Activated T-helper 1 cell treated with anti-CD3 and anti-CD28 coated beads, Interleukin-12 subunit alpha, Interleukin-12 subunit beta, Interleukin-2, Interleukin-4 antibody, amounts not matched to agents 30 ng/mL and 10 ng/mL and 1 ng/mL, durations not matched to agents 14 hours and 24 hours and 36 hours (primary cell): ENCODE results near the gene JAZF1. TPM values are rescaled to one million over a fixed set of nuclear protein-coding genes. Genes with fewer than 3 reads are reported as not detected.
"Not testable (repeated sequence)": the region's sequence is repeated elsewhere in the genome, so short reads cannot be mapped to it uniquely, and the experiment has no call there.

ENCODE experiments used
- DNase-seq: peaks from one replicate; pipeline ENCODE4 v3.0.0; 2021; ENCODE audit warnings: low spot score
- H3K27ac Mint-ChIP-seq: one replicate; pipeline ENCODE4 v1.8.0; 2021; ENCODE audit warnings: mild to moderate bottlenecking, mixed read lengths
- H3K27me3 Mint-ChIP-seq: one replicate; pipeline ENCODE4 v1.8.0; 2022; ENCODE audit warnings: mild to moderate bottlenecking, moderate library complexity, mixed read lengths; ENCODE audit not compliant: insufficient read depth
- H3K36me3 Mint-ChIP-seq: one replicate; pipeline ENCODE4 v1.8.0; 2021; ENCODE audit warnings: low read depth, mixed read lengths
- H3K4me1 Mint-ChIP-seq: one replicate; pipeline ENCODE4 v1.8.0; 2021; ENCODE audit warnings: low read depth, mixed read lengths
- H3K4me3 Mint-ChIP-seq: one replicate; pipeline ENCODE4 v1.8.0; 2021; ENCODE audit warnings: mild to moderate bottlenecking, moderate library complexity, mixed read lengths
- H3K9me3 Mint-ChIP-seq: one replicate; pipeline ENCODE4 v1.8.0; 2021; ENCODE audit warnings: mixed read lengths
- intact Hi-C: fragments of 100-400 bp; cut with micrococcal nuclease; formaldehyde crosslinking; loops from one replicate; pipeline ENCODE4 v1.15.1; 2024
- total RNA-seq: library from RNA; stranded (reverse); gene quantifications from 2 replicates; pipeline ENCODE4 v1.2.3, GENCODE V29; 2022

The JAZF1 gene
- total RNA-seq, 1 donor from 2014 or later: 9.8 TPM

DNA sequence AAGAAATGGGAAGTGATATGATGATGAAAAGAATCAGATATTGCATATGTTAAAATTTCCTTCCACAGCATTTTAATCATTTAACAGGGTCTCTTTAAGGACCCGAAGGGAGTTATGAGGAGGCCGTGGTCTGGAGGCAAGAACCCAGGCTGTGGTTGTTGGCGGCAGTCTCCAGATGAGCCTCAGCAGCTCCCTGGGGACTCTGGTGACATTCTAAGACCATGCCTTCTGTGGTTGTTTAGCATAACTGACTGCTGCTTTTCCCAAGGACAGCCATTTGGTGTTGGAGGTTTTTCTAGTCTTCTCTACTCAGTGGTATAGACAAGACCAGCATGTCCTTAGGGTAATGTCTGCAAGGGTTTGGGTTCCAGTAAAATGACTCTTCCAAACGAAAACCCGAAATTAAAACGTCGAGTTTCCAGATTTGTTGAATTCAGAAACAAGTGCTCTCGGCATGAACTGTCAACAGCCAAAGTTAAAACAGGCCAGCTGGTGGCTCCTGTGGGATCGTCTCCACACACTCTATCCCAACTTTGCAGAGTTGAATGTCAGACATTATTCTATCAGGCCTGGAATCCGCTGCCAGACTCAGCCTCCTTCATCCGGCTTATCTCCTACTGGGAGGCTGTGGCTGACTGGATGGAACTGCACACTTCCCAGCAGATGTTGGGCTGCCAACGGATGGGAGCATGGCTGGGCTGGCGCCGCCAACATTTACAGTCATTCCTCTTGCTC lies 257.5 kb downstream of the JAZF1 start:
- Mint-ChIP-seq H3K4me1 (peaks cover 11% of the 10 kb centered on the region), H3K27me3 (peaks cover 2% of the 10 kb centered on the region), H3K27ac (no peak overlapping the region), H3K4me3 (no peak overlapping the region), H3K36me3 (no peaks in the 10 kb centered on the region), H3K9me3 (no peaks in the 10 kb centered on the region)
- no peak for DNase-seq
- intact Hi-C loops: loop anchor here (5.0 to 10.0 kb wide), 2 partner anchors 172 to 176 kb away; no protein-coding TSS in a partner anchor

DNA sequence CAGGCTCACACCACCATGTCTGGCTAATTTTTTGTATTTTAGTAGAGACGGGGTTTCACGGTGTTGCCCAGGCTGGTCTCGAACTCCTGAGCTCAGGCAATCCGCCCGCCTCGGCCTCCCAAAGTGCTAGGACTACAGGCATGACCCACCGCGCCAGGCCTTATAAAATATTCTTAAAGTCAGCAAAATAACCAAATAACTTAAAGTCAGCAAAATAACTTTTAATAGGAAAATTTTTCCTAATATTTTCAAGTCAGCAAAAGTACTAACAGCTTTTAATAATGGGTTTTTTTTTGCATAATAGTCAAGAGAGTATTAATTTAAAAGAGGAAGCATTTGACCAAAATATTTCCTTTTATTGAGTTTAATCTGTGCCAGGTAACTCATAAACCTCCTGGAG lies 258.2 kb downstream of the JAZF1 start:
- H3K4me3 Mint-ChIP-seq, H3K27ac Mint-ChIP-seq, DNase-seq, H3K9me3 Mint-ChIP-seq, H3K27me3 Mint-ChIP-seq, H3K36me3 Mint-ChIP-seq: not testable (repeated sequence)
- peaks cover 11% of the 10 kb centered on the region for H3K4me1 Mint-ChIP-seq
- intact Hi-C loops: loop anchor here (5.0 to 10.0 kb wide), 2 partner anchors 172 to 175 kb away; no protein-coding TSS in a partner anchor

DNA sequence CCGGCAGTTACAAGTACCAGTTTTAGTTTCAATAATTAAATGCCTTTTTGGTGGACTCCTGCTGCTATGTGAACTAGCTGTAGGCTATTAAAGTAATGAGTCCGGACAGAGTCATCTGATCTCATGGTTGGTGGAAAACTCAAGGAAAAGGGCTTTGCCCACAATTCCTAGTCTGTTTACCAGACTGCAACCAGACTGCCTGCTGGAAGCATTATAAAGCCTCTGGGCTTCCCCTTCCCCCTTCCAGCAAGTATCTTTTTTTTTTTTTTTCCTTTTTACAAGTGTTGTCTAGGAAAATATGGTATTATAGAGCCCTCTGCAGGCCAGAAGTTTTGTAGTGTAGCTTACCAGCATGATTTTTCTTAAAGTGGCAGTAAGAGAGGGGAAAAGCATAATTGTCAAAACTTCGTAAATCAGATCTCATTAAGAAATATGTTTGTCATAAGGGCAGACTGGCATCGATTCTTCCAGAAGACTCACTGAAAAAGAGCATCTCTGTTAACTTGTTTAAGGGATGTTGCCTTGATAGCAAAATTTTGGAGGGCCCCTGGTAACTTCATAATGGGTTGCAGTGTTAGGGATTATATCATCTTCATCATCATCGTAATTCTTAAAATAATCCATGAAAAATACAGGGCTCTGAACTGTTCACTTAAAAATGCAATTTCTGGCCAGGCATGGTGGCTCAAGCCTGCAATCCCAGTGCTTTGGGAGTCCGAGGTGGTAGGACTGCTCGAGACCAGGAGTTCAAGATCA lies 259.3 kb downstream of the JAZF1 start:
- no peak overlapping the region for H3K4me3 Mint-ChIP-seq
- intact Hi-C loops: loop anchor here (1.0 to 10.0 kb wide), 8 partner anchors 99 to 725 kb away; no protein-coding TSS in a partner anchor
- no peaks in the 10 kb centered on the region for H3K9me3 Mint-ChIP-seq

DNA sequence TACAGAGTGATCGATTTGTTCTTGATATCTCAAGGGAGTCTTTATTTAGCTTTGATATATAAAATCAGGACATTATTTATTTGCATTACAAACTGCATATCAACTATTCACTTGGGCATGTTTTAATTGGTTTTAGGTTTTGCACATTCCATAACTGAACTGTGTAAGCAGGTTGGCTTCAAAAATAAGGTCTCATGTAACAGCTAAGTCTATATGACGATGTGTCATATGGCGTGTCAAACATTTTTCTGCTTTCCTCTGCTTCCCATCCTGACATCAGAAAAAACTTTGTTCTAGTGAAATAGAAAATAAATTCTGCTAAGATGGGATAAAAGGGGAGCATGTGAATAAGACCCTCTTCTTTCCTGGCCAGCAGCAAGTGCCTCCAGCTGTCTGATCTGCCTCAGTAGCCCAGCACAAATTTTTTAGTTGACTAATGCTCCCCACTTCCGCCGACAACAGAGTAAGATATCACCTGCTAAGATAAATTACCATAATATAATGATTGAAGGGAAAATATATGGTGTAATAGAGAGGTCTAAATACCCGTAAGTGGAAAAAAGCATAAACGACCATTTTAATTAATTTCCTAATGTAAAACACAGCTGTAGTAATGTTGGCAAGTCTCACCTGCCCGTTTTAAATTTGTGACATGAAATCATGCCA lies 260.2 kb downstream of the JAZF1 start:
- intact Hi-C loops: loop anchor here (2.0 to 10.0 kb wide), 4 partner anchors 136 to 344 kb away; no protein-coding TSS in a partner anchor
- H3K9me3 Mint-ChIP-seq: no peaks in the 10 kb centered on the region
- no peak overlapping the region for H3K4me3 Mint-ChIP-seq
- no peak for DNase-seq
- peaks cover 2% of the 10 kb centered on the region for H3K4me1 Mint-ChIP-seq
- H3K27ac Mint-ChIP-seq: no peak overlapping the region
- no peaks in the 10 kb centered on the region for H3K36me3 Mint-ChIP-seq
- H3K27me3 Mint-ChIP-seq: no peaks in the 10 kb centered on the region

More for the DNA sequence above, 259.3 kb downstream of the JAZF1 start:
- Mint-ChIP-seq H3K4me1 (peaks cover 10% of the 10 kb centered on the region), H3K27ac (no peak overlapping the region), H3K27me3 (peaks cover 2% of the 10 kb centered on the region), H3K36me3 (no peaks in the 10 kb centered on the region)
- no peak for DNase-seq

DNA sequence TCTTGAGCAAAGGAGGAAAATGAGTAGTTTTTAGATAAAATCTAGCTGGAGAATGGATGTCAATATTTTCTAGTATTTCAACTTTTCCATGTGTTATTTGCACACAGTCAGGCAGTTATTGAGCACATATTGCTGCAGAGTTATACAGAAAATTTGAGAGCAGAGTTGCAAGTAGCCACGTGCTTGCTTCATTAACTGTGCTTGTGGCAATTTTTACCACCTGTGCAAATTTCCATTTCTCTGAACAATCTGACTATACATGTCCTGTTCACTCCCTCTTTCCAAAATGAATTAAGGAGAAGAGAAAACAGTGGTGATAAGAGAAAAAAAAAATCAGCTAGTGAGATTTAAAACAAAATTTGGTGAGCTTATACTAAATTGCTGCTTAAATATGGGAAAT lies 262.1 kb downstream of the JAZF1 start:
- H3K9me3 Mint-ChIP-seq: no peaks in the 10 kb centered on the region
- intact Hi-C loops: no loop called here
- H3K27ac Mint-ChIP-seq: no peak overlapping the region
- no peaks in the 10 kb centered on the region for H3K27me3 Mint-ChIP-seq
- no peaks in the 10 kb centered on the region for H3K36me3 Mint-ChIP-seq
- no peak overlapping the region for H3K4me3 Mint-ChIP-seq
- no peak for DNase-seq
- no peaks in the 10 kb centered on the region for H3K4me1 Mint-ChIP-seq

DNA sequence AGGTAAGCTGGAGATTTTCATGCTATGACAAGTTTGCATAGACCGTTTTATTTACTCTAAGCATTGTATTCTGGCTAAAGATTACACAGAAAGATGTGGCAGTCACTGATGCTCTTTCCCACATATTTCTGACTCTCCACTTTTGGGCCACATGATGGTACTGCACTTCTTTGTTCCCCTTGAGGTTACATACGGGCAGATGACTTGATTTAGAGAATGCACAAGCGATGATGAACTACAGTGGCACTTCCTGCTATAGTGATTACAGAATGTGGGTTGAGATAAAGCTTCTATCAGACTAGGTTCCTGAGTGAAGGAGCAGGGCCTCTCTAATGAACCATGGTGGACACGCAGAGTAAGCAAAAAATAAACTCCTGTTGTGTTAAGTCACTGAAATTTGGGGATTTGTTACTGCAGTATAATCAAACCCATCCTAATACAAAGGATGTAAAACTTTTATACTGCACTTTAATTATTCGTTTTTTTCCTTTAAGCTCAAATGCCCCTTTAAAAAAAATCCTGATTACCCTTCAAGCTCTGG lies 262.8 kb downstream of the JAZF1 start:
- Mint-ChIP-seq H3K4me1 (no peaks in the 10 kb centered on the region), H3K4me3 (no peak overlapping the region), H3K27me3 (no peaks in the 10 kb centered on the region), H3K36me3 (no peaks in the 10 kb centered on the region), H3K9me3 (no peaks in the 10 kb centered on the region), H3K27ac (no peak overlapping the region)
- DNase-seq: no peak
- intact Hi-C loops: no loop called here

DNA sequence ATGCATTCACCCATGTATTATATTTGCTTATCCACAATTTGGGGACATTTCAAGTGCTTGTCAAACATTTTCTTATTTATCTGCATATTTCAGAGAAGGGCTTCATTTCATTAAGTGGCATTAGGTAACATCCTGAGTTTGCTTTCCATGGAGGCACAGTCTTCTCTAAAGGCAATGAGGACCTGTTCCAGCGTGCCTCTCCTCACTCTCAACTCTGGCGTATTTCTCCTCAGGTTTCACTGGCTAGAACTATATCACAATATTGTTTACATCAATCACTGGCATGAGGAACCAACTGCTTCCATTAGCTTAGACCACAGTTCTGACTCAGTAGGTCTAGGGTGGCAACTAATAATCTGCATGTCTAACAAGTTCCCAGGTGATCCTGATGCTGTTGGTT lies 263.5 kb downstream of the JAZF1 start:
- no peak for DNase-seq
- Mint-ChIP-seq H3K36me3 (no peaks in the 10 kb centered on the region), H3K27me3 (peaks cover 2% of the 10 kb centered on the region), H3K4me1 (no peaks in the 10 kb centered on the region), H3K9me3 (no peaks in the 10 kb centered on the region), H3K4me3 (no peak overlapping the region), H3K27ac (no peak overlapping the region)
- intact Hi-C loops: no loop called here

DNA sequence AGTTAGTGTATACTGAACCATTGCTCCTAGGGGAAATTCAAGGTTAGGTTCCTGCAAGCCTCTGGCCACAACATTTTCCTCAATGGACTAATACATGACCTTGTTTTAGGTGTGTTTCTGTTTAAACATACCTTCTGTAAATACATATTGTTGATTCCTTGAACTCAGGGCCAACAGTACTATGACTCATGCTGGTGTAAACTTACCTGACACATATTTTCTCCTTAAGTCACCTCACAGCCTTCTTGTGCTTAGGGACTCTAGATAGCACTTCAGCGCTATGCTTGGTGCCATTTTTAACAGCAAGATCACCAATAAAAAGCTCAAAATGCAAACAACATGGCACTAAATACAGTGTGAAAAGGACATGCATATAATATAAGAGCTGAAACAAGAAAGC lies 264.2 kb downstream of the JAZF1 start:
- intact Hi-C loops: no loop called here
- no peak for DNase-seq

DNA sequence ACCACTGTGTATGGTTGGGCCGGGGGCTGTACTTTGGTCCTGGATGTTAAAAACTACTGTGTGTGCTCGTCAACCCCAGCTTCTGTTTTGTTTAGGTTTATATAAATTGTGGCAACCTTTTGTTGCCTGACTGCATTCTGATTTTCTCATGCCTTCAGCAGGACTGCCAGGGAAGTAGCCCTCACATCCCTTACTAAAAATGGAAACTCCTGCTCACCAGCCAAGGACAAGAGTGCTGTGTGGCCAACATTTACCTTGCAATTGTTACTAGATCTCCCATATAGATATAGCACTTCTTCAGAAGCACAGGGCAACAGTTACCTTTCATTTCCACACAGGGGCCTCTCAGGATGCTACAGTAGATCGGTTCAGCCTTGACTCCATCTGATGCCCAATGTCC lies 266.2 kb downstream of the JAZF1 start:
- intact Hi-C loops: no loop called here
- no peak for DNase-seq
- Mint-ChIP-seq H3K27ac (no peak overlapping the region), H3K4me3 (no peak overlapping the region), H3K36me3 (no peaks in the 10 kb centered on the region), H3K9me3 (no peaks in the 10 kb centered on the region), H3K4me1 (no peaks in the 10 kb centered on the region), H3K27me3 (peaks cover 4% of the 10 kb centered on the region)

More for the DNA sequence above, 264.2 kb downstream of the JAZF1 start:
- Mint-ChIP-seq H3K27ac (no peak overlapping the region), H3K27me3 (peaks cover 4% of the 10 kb centered on the region), H3K4me3 (no peak overlapping the region), H3K36me3 (no peaks in the 10 kb centered on the region), H3K9me3 (no peaks in the 10 kb centered on the region), H3K4me1 (no peaks in the 10 kb centered on the region)

DNA sequence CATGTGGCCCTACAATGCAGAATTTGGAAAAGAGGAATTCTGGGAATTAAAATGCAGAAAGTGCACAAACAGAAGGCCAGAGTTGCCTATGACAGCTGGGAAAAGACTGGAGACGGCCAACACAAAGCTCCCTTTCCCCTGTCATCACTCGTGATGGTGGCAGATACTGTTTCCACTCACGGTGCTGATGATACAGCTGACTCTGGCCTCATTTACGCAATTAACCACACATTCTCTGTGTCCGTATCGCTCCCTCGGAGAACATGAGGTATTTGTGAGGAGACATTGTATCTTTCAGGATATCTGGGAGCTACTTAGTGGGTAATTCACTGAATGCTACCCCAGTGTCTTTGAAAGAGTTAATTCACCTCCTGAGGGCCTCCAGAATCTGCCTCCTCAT lies 267.8 kb downstream of the JAZF1 start:
- no peaks in the 10 kb centered on the region for H3K36me3 Mint-ChIP-seq
- H3K9me3 Mint-ChIP-seq: no peaks in the 10 kb centered on the region
- no peaks in the 10 kb centered on the region for H3K4me1 Mint-ChIP-seq
- intact Hi-C loops: no loop called here
- peaks cover 4% of the 10 kb centered on the region for H3K27me3 Mint-ChIP-seq
- no peak overlapping the region for H3K4me3 Mint-ChIP-seq
- no peak overlapping the region for H3K27ac Mint-ChIP-seq
- DNase-seq: no peak

DNA sequence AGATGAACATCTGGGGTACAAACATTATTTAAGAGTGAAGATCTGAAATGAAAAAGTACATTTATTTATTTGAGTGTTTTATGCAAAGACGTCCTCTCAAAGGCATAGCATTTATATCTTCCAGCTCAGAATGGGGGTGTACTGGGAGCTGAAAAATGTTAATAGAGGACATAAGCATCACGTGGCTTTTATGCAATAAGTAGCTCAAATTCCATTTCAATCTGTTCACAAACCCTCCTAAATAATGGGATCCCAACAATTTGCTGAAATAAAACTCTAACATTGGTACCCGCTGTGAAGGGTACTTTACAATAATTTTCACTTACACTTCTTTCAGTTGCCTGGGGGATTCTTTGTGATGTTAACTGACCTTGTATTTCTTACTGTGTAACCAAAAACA lies 268.7 kb downstream of the JAZF1 start:
- no peaks in the 10 kb centered on the region for H3K9me3 Mint-ChIP-seq
- no peaks in the 10 kb centered on the region for H3K4me1 Mint-ChIP-seq
- H3K27me3 Mint-ChIP-seq: peaks cover 4% of the 10 kb centered on the region
- intact Hi-C loops: no loop called here
- no peak overlapping the region for H3K4me3 Mint-ChIP-seq
- no peak for DNase-seq
- no peak overlapping the region for H3K27ac Mint-ChIP-seq
- H3K36me3 Mint-ChIP-seq: no peaks in the 10 kb centered on the region

DNA sequence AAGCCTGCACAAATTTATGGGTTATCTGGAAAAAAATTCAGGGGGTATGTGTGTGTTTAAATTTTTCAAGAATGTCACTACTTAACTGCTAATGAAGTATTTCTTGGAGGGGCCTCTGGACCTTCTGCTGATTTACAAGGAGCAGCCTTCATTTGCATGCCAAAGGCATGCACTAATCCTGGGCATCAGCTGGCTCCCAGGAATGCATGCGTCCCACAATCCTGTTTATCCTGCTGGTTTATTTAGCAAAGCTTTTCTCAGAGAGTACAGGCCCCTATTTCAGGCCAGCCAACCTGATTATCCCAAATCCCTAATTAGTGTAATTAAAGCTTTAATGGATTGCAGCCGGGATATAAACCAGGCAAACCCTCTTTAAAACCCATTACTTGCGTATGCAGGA lies 270.3 kb downstream of the JAZF1 start:
- Mint-ChIP-seq H3K27ac (no peak overlapping the region), H3K27me3 (peaks cover 7% of the 10 kb centered on the region), H3K4me3 (no peak overlapping the region)

More for the DNA sequence above, 270.3 kb downstream of the JAZF1 start:
- DNase-seq: no peak
- Mint-ChIP-seq H3K36me3 (no peaks in the 10 kb centered on the region), H3K4me1 (no peaks in the 10 kb centered on the region), H3K9me3 (no peaks in the 10 kb centered on the region)
- intact Hi-C loops: no loop called here
